Activated naive CD4-positive, alpha-beta T cell treated with Interleukin-2 at 50 U/mL for 16 hours (primary cell): Measurements from ENCODE around the gene CDH7.

Experiments used
- DNase-seq: peaks from one replicate; pipeline ENCODE4 v3.0.0-alpha.2; 2020

The CDH7 gene, protein sequence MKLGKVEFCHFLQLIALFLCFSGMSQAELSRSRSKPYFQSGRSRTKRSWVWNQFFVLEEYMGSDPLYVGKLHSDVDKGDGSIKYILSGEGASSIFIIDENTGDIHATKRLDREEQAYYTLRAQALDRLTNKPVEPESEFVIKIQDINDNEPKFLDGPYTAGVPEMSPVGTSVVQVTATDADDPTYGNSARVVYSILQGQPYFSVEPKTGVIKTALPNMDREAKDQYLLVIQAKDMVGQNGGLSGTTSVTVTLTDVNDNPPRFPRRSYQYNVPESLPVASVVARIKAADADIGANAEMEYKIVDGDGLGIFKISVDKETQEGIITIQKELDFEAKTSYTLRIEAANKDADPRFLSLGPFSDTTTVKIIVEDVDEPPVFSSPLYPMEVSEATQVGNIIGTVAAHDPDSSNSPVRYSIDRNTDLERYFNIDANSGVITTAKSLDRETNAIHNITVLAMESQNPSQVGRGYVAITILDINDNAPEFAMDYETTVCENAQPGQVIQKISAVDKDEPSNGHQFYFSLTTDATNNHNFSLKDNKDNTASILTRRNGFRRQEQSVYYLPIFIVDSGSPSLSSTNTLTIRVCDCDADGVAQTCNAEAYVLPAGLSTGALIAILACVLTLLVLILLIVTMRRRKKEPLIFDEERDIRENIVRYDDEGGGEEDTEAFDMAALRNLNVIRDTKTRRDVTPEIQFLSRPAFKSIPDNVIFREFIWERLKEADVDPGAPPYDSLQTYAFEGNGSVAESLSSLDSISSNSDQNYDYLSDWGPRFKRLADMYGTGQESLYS

DNA sequence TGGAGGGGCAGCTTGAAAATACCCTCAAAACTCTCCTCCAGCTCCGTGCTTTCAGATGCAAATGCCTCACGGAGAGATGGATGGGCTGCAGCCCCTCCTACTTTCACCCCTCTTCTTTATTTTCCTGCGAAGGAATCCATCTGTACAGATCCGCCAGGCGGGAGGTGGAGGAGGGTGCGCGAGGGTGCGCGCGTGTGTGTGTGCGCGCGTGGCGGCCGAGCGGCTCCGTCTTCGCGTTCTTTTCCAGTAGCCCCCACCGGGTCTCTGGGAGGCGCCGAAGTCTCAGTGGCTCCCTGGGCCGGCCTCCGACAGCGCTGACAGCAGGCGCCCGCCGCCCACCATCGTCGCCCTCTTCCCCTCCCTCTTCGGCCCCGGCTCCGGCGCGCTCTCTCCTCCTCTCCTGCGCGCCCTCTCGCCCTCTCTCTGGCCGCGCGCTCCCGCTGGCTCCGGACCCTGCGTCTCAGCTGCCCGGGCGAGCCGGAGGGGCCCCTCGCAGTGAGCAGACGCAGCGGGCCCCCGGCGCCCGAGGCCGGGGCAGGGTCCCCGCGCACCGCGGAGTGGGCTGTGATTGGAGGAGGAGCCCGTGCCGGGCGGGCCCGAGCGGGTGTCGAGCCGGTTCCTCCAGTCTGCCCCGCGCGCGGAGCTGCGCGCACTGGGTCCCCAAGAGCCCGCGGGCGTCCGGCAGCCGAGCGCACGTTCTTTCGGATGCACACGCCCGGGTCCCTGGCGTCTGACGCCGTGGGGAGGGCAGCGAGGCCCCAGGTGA is at the start of gene CDH7:
Gene CDH7 (plus strand): TSS at position 624 of the 766 bp plus-strand sequence. CDS start 11,831 bp downstream, outside the sequence.
- no peak for DNase-seq

DNA sequence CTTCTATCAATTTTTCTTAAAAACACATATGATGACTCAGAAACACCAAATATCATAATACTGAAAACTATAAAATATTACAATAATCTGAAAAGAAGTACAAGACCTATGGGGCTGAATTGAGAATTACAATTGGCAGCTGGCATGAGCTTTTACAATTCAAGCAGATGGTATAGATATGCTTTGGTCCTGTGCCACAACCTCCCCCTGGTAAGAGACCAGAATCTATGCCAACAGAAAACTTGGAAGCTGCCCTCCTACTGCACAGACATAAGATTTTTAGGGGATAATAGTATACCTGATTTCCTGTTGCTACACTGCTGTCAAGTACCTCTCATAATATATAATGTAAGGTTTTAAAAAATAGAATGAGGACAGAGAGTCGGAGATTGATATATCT is 46.8 kb upstream of the CDH7 start:
- no peak for DNase-seq

DNA sequence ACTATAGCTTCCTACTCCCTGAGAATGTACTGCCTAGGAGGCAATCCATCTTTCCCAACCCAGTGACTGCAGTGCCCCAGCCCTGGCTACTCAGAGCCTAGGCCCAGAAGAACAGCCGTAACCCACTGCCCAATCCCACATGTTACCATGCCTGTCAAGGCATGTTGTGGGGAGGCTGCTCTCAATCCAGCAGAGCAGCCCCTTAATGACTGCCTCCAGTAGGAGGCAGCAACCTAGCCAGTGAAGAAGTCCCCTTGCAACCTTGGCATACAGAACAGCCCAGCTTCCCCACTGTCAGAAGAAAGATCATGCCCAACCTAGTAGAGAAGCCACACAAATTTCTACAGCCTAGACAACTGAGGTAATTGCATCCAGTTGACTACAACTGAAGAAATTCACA is 44.2 kb upstream of the CDH7 start:
- no peak for DNase-seq

DNA sequence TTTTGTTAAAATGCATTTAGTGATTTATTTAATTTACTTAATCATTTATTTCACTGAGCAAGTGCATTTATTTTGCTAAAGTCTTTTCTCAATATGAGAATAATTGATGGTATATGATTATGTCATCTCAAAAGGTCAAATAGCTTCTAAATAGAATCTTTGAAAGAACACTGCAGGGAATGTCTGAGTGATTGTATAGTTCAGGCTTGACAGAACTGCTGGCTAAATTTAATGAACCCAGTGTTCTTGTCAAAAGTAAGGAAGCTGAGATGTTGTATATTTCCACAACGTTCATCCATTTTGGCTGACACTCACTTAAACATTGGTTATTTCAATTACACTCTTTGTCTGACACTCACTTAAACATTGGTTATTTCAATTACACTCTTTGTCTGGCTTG is 39.3 kb upstream of the CDH7 start:
- no peak for DNase-seq

DNA sequence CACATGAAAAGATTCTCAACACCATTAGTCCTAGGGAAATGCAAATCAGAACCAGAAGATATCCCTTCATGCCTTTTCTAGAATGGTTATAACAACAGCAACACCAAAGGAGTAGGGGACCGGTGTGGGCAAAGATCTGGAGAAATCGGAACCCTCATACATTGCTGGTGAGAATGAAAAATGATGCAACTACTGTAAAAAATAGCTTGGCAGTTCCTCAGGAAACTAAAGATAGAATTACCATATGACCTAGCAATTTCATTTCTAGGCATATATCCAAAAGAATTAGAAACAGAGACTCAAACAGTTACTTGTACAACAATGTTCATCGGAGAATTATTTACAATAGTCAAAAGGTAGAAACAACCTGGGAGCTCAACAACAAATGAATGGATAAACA is 29.2 kb upstream of the CDH7 start:
- no peak for DNase-seq

DNA sequence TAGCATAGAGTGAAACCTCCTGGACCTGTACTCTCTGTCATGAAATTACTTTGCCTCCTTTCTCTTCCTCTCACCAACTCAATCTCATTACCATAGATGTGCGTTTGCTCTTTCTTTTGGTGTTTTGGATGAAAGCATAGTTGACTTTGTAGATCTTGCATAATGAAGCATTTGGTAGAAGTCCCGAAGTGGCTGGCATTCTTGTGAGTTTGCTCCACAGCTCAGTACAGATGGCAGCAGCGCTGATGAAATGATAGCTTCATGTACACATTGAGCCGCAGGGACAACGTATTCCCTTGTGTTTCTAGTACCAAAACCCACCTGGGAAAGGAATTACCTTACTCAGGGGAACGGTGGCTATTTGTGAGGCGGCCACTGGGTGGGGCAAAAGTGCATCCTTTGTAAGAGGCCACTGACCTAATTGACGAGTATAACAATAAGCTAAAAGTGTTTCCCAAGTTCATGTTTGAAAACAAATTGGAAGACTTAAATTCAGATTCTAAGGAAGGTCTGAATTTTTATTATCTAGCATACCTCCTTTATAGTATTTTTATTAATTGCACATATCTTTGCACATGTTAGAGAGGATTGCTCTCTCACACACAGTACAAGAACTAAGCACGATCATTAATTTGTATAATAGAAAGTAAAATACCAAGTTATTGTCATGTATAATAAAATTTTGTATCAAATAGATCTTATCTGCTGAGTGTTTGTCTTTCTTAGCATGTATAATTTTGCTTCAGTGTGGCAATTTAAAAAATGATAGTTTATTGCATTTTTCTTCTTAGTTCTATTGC is 25.4 kb upstream of the CDH7 start:
- no peak for DNase-seq

DNA sequence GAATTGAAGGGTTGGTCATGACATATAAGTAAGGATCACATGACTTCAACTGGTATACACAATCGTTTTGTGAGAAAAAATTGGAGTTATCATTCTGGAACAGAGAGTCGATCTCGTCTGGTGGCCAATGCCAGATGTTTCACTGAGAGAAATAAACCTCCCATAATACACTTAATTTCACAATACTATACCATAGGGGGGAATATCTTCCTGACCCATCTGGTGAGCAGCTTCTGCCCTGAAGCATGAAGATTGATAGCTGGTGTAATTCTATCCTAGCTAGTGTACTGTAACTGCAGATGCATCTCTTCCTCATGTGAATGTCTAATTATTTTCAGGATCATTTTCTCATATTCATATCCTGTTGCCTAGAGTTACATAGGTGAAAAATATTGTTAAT is 15.7 kb upstream of the CDH7 start:
- no peak for DNase-seq

DNA sequence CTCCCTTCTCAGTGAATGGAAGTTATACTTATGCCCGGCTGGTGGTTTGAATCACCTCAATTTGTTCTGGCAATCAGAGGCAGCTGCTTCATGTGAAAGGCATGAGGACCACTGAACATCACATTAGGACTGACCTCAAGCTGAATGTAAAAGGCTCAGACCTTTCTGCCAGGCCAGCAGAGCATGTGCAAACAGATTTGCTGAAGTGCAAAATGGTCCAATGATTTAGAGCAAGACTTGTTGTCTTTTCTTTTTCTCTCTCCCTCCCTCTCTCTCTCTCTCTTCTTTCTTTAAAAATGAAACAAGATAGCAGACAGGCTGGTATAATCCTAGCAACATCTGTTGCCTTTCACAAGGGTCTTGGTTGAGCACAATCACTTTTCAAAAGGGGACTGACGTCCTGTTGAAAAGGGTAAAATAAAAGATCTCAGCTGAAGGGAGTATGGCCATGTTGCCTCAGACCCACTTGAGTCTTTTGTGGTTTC is 13.3 kb upstream of the CDH7 start:
- no peak for DNase-seq

DNA sequence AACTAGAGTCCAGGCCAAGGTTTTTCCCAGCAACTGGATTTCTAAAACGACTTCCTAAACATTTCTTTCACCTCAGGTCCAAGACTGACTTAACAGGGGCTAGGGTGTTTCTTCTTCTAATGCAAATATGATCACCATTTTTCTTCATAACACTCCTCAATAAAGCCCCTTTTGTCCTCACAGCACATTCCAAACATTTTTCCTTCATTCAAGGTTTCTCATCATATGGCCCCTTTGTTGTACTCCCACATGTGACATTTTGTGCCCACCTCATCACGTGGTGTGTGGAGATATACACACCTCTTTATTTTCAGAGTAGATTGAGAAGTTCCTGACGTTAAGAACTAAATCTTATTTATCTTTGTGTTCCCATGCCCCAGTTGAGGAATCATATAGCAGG is 3.9 kb upstream of the CDH7 start:
- DNase-seq: no peak

DNA sequence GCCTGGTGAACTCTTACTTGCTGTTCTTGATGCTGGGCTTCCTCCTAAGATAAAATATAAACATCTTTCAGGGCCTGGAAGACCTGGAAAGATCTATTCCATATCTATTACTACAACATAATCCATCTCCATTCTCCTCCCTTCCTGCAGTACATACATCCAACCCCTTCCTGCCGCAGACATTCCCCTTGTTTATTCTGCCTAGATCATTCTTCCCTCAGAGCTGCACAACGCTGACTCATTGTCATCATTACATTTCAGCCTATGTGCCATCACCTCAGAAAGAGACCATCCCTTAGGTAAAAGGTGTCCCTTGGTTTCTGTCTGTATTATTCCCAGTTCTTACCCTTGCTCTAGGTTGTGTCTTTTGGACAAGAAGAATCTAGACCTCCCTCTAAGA is 2.5 kb upstream of the CDH7 start:
- DNase-seq: no peak

DNA sequence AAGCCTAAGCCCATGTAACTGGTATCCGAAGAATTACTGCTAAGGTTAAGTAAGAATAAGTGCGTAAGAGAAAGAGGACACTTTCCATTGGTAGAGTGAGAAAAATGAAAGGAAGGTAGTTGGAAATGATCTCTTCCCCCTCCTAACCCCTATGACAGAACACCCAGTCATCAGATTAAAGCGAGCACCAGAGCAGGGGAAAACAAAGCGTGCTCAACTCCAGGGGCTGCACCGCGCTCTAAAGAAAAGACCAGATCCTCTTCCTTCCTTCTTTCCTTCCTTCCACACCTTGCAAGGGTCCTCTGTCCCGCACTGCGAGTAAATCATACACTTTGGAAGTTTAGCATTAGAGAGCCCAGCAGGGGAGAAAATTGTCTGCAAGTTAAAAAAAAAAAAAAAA is 971 bp upstream of the CDH7 start:
- DNase-seq: no peak

DNA sequence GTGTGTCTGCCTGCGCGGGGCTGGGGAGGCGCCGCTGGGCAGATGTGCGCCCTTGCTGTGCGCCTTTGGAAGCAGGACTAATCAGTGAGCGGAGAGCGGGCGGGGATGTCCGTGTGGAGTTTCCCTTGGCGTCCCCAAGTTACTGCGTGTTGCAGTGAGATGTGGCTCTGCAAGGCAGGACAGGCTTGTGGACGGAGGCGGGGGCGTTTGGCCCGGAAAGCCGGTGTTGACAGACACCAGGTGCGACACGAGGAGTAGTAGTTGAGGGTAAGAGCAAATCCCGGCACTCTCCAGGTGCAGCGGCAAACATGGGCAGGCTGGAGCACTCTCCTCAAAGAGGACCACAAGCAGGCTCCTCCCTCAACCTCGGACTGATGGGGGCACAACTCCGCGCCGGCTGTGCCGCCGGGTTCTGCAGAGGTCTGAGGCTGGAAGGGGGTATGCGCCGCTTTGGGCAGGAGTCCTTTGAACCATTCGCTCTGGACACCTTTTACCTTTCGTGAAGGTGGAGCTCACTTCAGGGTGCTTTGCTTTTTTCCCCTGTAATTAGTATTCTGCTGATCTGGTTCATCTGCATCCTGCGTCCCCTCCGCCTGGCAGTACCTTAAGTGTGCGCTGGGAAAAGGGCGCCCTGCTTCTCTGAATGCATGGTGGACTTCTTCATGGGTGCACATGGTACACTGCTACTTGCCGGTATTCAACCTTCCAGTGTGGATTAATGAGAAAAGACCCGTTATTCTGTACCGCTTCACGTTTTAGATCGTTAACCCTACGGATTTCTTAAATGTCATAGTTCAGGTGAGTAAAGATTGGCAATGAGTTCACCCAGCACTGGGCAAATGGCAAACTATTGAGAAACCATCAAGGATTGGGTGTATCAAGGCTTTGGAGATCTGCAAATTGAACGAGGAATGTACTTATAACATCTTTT is 608 bp downstream of the CDH7 start:
- DNase-seq: no peak

DNA sequence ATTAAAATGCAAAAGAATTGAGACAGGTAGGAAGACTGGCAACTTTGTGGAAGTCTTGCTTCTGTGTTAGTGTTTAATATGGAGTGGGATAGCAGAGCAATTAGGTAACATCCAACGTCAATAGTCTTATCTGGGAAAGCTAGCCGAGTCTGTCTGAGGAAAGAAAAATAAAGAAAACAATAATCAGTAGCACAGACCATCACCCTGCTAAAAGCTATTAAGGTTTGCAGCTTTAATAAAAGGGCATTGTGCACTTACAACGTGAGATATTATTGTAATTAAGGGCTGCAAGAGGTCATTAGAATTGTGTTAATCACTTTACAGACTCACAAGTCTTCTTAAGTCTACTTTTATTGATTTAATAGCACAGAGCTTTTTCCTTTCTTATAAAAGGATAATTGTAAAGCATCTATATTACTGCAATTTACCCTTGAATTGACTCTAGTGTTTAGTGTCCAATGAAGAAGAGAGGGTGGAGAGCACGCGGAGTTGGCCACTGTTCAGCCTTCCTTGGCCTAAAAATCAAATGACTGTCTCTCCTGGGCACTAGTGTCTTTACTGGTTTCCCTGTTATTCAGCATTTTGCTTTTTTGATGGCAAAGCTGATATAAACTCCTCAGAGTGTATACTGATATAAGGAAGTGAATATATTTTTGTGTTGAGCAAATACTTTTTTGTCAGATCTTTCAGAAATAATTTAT is 2.0 kb downstream of the CDH7 start:
- no peak for DNase-seq

DNA sequence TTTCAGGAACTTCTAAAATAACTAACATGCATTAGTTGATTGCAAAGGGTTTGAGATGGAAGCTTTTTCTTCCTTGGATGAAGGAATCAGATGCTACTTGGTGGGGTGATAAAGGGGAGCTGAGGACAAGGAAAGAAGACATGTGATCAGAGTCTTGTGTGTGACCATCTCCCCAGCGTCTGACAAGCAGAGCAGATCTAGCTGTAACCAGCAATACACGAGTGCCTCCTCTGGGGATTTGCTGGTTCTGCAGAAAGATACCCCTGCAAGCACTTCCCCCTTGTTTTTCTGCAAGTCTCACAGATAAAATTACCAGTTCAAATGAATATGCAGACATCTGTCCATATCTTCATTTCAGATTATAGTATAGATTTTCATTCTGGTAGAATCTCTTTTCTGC is 2.7 kb downstream of the CDH7 start:
- DNase-seq: no peak

DNA sequence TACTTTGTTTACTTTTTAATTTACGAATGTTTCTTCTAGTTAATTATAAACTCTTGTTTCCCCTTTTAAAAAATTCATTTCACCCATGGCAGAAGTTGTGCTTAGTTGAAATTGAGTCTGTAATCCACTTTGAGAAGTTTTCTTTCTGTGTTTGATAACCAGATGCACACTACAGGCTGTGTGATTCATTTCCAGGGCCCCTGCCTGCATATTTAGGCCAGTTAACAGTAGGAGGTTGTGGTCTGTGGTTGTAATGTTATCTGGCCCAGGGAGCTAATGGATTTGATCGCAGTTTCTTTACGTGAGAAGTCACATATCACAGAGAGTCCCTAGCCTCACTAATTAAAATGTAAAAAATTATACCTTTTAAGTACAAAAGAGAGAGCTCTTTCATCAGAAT is 3.3 kb downstream of the CDH7 start:
- DNase-seq: no peak

DNA sequence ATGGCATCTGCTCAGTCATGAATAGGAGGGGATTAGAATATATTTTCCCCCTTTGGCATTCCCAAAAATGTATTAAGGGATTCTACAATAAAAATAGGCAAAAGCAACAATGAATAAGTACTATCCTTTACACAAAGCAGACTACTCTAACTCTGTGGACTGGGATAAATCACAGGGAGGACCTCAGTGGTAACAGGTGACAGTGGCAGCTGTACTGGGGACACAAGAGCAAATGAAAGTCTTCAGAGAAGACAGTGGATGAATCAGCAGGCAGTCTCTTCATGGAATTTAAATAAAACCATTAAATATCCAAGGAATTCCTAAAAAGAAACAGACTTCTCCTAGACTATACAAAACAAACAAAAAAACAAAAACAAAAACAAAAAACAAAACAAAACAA is 4.8 kb downstream of the CDH7 start:
- no peak for DNase-seq

DNA sequence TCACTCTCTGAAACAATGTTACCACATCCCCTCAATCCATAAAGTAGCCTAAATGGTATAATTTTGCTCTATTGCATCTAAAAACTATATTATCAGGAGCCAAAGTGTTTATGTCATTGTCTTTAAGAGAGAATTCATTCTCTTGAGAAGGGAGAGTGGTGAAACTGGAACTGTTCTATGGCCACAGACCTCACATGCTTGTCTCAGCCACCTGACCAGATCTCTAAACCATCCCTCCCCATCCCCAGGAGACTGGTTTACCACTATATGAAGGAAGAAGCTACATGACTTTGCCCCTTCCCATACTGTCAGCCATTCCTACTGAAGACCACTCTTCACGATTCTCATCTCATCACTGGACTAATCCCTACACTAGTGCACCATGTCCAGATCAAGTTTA is 9.6 kb downstream of the CDH7 start:
- no peak for DNase-seq

DNA sequence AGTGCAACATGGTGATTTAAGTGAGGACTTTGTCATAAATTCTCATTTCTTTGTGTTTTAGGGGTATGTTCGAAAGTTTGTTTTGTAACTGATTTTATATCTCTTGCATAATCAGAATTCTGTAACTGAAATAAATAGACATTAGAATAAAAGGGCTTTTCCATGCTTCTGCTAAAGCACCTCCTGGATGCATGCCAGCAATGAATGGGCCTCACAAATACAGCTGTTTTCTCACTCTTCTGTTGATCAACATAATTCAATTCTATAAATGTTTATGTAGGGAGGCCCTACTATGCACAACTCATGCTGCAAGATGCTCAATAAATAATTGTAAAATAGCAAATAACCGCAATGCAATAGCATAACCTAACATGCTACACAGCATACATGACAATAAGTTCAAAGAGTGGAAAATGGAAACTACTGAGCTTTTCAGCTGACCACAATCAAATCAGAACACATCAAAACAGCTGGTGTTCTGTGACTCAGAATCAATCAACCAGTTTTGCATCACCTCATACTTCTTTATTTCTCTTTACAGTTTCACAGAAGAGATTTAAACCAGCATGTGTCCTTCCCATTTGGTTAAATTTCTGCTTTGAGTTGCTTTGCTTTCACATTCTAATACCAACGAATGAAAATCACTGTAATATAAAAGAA is 11.0 kb downstream of the CDH7 start:
- DNase-seq: no peak

DNA sequence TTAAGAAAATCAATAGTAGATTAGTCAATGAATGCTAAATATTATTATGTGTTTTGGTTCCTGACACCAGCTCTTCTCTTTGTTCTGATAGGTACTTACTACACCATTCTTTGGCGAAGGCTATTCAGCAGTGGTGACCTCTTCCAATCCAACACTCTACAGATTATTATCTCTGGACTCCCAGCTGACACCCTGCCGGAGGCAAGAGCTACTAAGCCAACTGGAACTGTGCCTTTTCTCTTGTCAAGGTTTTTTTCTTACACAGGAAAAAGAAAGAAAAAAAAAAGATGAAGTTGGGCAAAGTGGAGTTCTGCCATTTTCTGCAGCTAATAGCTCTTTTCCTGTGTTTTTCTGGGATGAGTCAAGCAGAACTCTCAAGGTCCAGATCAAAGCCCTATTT is 11.7 kb downstream of the CDH7 start:
- DNase-seq: no peak

DNA sequence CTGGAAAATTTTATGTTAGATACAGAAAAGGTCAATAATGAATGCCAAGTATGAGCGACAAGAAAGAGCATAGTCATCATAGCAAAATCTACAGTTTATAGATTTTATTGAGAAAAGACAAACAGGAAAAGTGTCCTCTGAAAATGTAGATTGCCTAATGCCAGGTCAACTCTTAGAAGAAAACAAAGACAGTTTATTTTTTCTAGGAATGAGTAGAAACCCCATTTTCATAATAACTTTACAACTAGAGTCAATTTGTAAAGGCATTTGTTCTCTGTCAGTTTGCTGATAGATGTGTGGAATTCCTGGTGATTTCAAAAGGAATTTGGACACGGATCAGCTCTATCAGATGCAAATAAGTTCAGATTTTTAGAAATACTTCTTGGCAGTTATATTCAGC is 16.6 kb downstream of the CDH7 start:
- DNase-seq: no peak
